ENCODE results near the gene GPR137C. TPM values are rescaled to one million over a fixed set of nuclear protein-coding genes. Genes with fewer than 3 reads are reported as not detected.

The GPR137C gene
- total RNA-seq, 1 experiment from 2014 or later: 2.7 TPM

GRCh38 chr14:52522033-52522432, 30.6 kb upstream of the GPR137C start (continued):
- no peak for TF ChIP-seq CDX4 (CRISPR knock-in tag; IDR thresholded peaks at IDR 0.05; ENCODE audit: borderline replicate concordance)
- no peak for TF ChIP-seq ATF2 (CRISPR knock-in tag; IDR thresholded peaks at IDR 0.05; ENCODE audit: borderline replicate concordance, low read depth)
- TF ChIP-seq NR2C2 (CRISPR knock-in tag; IDR thresholded peaks at IDR 0.05): no peak
- TF ChIP-seq JAZF1 (CRISPR knock-in tag; IDR thresholded peaks at IDR 0.05): no peak
- TF ChIP-seq HMGXB4 (CRISPR knock-in tag; IDR thresholded peaks at IDR 0.05): no peak
- no peak for TF ChIP-seq SOX15 (CRISPR knock-in tag; IDR thresholded peaks at IDR 0.05)
- TF ChIP-seq ERG (CRISPR knock-in tag; IDR thresholded peaks at IDR 0.05): no peak
- TF ChIP-seq OVOL2 (CRISPR knock-in tag; IDR thresholded peaks at IDR 0.05; ENCODE audit: borderline replicate concordance): no peak
- no peak for TF ChIP-seq ZNF423 (CRISPR knock-in tag; IDR thresholded peaks at IDR 0.05)

- Mint-ChIP-seq H3K27ac (no peak overlapping the region), H3K9me3 (no peaks in the 10 kb centered on the region)
- no peak for ATAC-seq
Observed at GRCh38 chr14:52522581-52523345, 29.9 kb upstream of the GPR137C start.

More at GRCh38 chr14:52522581-52523345, 29.9 kb upstream of the GPR137C start:
- no peaks in the 10 kb centered on the region for H3K36me3 Mint-ChIP-seq
- no peak overlapping the region for H3K4me3 Mint-ChIP-seq
- ChIA-PET CTCF (no interaction called here), POLR2A (no interaction called here)
- TF ChIP-seq MXD4 (CRISPR knock-in tag; IDR thresholded peaks at IDR 0.05; ENCODE audit: borderline replicate concordance) (no peak), JUN (CRISPR knock-in tag; IDR thresholded peaks at IDR 0.05) (no peak), PRDM15 (CRISPR knock-in tag; IDR thresholded peaks at IDR 0.05) (no peak), USF2 (CRISPR knock-in tag; IDR thresholded peaks at IDR 0.05) (no peak), PRRX2 (CRISPR knock-in tag; IDR thresholded peaks at IDR 0.05) (no peak)
- no peaks in the 10 kb centered on the region for H3K27me3 Mint-ChIP-seq (ENCODE audit: low read depth)
- no peaks in the 10 kb centered on the region for H3K4me1 Mint-ChIP-seq
- no peak for DNase-seq (ENCODE audit: low spot score)
